ENCODE results near the gene ZNF322. TPM values are rescaled to one million over a fixed set of nuclear protein-coding genes. Genes with fewer than 3 reads are reported as not detected.

The ZNF322 gene
- total RNA-seq, 2 donors from 2014 or later: 17.2 to 24.0 TPM

Other genes starting within 250 kb of the ZNF322 start
- 10 to 100 TPM; 14.9 to 20.9 TPM for gene BTN3A3, start 219.2 kb downstream of the ZNF322 start, total RNA-seq
- gene BTN2A1, start 201.8 kb downstream of the ZNF322 start, total RNA-seq: 10 to 100 TPM; 17.8 to 27.8 TPM
- gene BTN1A1, start 159.4 kb downstream of the ZNF322 start, total RNA-seq: not detected
- gene HMGN4, start 121.4 kb downstream of the ZNF322 start, total RNA-seq: 10 to 100 TPM; 40.6 to 56.0 TPM
- 10 to 100 TPM; 15.9 to 17.9 TPM for gene ABT1, start 62.8 kb downstream of the ZNF322 start, total RNA-seq